WERI-Rb-1 (cell line): ENCODE measurements around the gene ALKBH6.
"Not testable (repeated sequence)": the region's sequence is repeated elsewhere in the genome, so short reads cannot be mapped to it uniquely, and the experiment has no call there.

ENCODE experiments used
- DNase-seq: peaks from one replicate; pipeline ENCODE4 v3.0.0-alpha.2; 2020
- H3K27ac ChIP-seq: fragments of 250-450 bp; sonication (Bioruptor Pico); 2 replicates; pipeline ENCODE4 v1.5.1; 2020; ENCODE audit warnings: mild to moderate bottlenecking, moderate library complexity
- H3K27me3 ChIP-seq: fragments of 250-450 bp; sonication (Bioruptor Pico); 2 replicates; pipeline ENCODE4 v1.5.1; 2021; ENCODE audit warnings: mild to moderate bottlenecking, low read depth, moderate library complexity; ENCODE audit not compliant: insufficient read depth, severe bottlenecking
- H3K36me3 ChIP-seq: fragments of 250-450 bp; sonication (Bioruptor Pico); 2 replicates; pipeline ENCODE4 v1.5.1; 2020; ENCODE audit warnings: mild to moderate bottlenecking, moderate library complexity
- H3K4me3 ChIP-seq: 2 replicates; pipeline ENCODE4 v1.5.1; 2011; ENCODE audit warnings: low read depth, mild to moderate bottlenecking, control low read depth, low read length
- H3K9me3 ChIP-seq: fragments of 250-450 bp; sonication (Bioruptor Pico); 2 replicates; pipeline ENCODE4 v1.5.1; 2021; ENCODE audit warnings: mild to moderate bottlenecking, moderate library complexity; ENCODE audit not compliant: severe bottlenecking
- CTCF ChIP-seq: IDR thresholded peaks from 2 replicates; pipeline ENCODE4 v1.5.1; 2011; ENCODE audit warnings: low read depth, mild to moderate bottlenecking, control low read depth, inconsistent platforms, low read length

ALKBH6 gene

GRCh38 chr19:35987571-35987896 is 26.5 kb downstream of the ALKBH6 start:
- Histone ChIP-seq H3K27me3 (no peaks in the 10 kb centered on the region), H3K27ac (peak overlapping the region; percentile 77), H3K36me3 (no peaks in the 10 kb centered on the region), H3K9me3 (no peaks in the 10 kb centered on the region), H3K4me3 (peak overlapping the region; percentile 51)
- DNase-seq = no peak
- peak; percentile 4; the same call in 1 of the 2 replicates for TF ChIP-seq CTCF

DNA sequence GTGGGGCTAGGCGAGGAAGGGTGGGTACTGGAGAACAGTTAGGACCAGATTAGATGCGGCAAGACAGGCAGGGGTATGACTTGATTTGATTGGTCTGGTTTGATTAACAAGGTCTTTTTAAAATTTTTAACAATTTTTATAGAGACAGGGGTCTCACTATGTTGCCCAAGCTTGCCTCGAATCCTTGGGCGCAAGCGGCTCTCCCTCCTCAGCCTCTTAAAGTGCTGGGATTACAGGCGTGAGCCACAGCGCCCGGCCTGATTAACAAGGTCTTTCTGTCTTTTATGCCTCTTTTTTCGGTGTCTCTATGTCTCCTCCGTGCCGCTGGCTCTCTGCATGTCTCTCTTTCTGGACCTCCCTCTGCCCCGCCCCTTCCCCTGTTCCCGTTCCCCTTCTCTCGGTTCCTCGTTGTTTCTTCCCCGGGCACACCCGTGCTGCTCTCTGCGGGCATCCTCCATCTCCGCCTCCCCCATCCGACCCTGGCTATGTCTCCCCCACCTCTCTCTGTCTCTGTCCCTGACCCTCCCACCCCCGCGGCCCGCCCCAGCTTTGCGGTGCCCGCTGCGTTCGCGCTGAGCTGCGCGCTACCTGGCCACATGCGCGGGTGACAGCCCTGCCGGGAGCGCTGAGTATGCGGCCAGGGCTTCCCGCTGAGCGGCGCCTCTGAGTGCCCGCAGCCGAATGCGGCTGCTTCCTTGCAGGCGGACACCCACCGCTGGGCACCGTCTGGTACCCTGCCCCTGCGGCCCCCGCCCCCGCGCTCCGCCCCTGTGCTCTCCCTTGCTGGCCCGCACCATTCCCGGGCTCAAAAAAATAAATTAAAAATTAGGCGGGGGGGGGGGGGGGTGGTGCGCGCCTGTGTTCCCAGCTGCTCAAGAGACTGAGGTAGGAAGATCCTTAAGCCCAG is 27.1 kb downstream of the ALKBH6 start:
- no peaks in the 10 kb centered on the region for H3K27me3 ChIP-seq
- no peaks in the 10 kb centered on the region for H3K36me3 ChIP-seq
- peak overlapping the region; percentile 51 for H3K4me3 ChIP-seq
- no peaks in the 10 kb centered on the region for H3K9me3 ChIP-seq
- DNase-seq = peak; percentile 83
- TF ChIP-seq CTCF = peak; percentile 26; the same call in 1 of the 2 replicates
- H3K27ac ChIP-seq = peak overlapping the region; percentile 77

GRCh38 chr19:35986111-35986510 is 27.9 kb downstream of the ALKBH6 start:
- TF ChIP-seq CTCF = no peak
- Histone ChIP-seq H3K36me3 (no peaks in the 10 kb centered on the region), H3K27ac (no peak overlapping the region), H3K27me3 (no peaks in the 10 kb centered on the region), H3K9me3 (no peaks in the 10 kb centered on the region), H3K4me3 (no peak overlapping the region)
- DNase-seq = no peak

GRCh38 chr19:35983177-35983576 is 30.8 kb downstream of the ALKBH6 start:
- H3K27ac ChIP-seq = no peak overlapping the region
- TF ChIP-seq CTCF = no peak
- no peak for DNase-seq
- no peaks in the 10 kb centered on the region for H3K36me3 ChIP-seq
- no peaks in the 10 kb centered on the region for H3K27me3 ChIP-seq
- H3K4me3 ChIP-seq = no peak overlapping the region
- no peaks in the 10 kb centered on the region for H3K9me3 ChIP-seq

GRCh38 chr19:35980997-35981396 is 33.0 kb downstream of the ALKBH6 start:
- not testable (repeated sequence) for H3K27ac ChIP-seq, H3K9me3 ChIP-seq, H3K36me3 ChIP-seq, H3K4me3 ChIP-seq, H3K27me3 ChIP-seq, DNase-seq

- Histone ChIP-seq H3K4me3 (no peak overlapping the region), H3K27me3 (no peaks in the 10 kb centered on the region), H3K36me3 (no peaks in the 10 kb centered on the region), H3K27ac (no peak overlapping the region), H3K9me3 (no peaks in the 10 kb centered on the region)
- DNase-seq = no peak
- no peak for TF ChIP-seq CTCF
Observed at GRCh38 chr19:35978832-35979365, 35.1 kb downstream of the ALKBH6 start.
